Ovary (tissue), 9 donors: ENCODE results near the gene TNK2. TPM values are rescaled to one million over a fixed set of nuclear protein-coding genes. Genes with fewer than 3 reads are reported as not detected.
A peak's percentile ranks its signal among the peaks of the same experiment; 100 is the strongest.

Experiments
- DNase-seq, 5 donors: peaks; one replicate each; pipeline ENCODE4 v3.0.0-alpha.2; 2019 to 2020
- H3K27ac ChIP-seq, 2 donors: fragments of 200-600 bp; one replicate each; pipeline versions ENCODE4 v1.5.1 to v1.8.0; 2019 to 2022
- H3K27me3 ChIP-seq: fragments of 200-600 bp; one replicate; pipeline ENCODE4 v1.8.0; 2022
- H3K36me3 ChIP-seq: fragments of 200-600 bp; sonication (generic); one replicate; pipeline ENCODE4 v1.5.1; 2019
- H3K4me1 ChIP-seq: one replicate; pipeline ENCODE4 v1.8.1; 2013; ENCODE audit warnings: mild to moderate bottlenecking, moderate library complexity; ENCODE audit not compliant: insufficient read depth
- H3K4me3 ChIP-seq: fragments of 200-600 bp; sonication (generic); one replicate; pipeline ENCODE4 v1.5.1; 2017
- H3K9me3 ChIP-seq, 2 donors: fragments of 200-600 bp in 1 of 2; sonication (generic) in 1 of 2; one replicate each; pipeline versions ENCODE4 v1.5.1 to v1.8.1; 2013 to 2019; ENCODE audit warnings: mild to moderate bottlenecking in 1 of 2, moderate library complexity in 1 of 2
- EP300 ChIP-seq: sonication (generic); formaldehyde crosslinking; IDR thresholded peaks from one replicate; pipeline ENCODE4 v1.6.1; 2017; ENCODE audit warnings: antibody characterized with exemption
- POLR2A ChIP-seq: fragments of 450-650 bp; IDR thresholded peaks from one replicate; pipeline ENCODE4 v1.6.1; 2017; ENCODE audit warnings: antibody characterized with exemption, mild to moderate bottlenecking, moderate library complexity
- WGBS, 3 donors: extraction: QIAGEN DNeasy Blood & Tissue Kit in 1 of 3; methylation state at CpG; one replicate each; pipeline versions ENCODE4 v1.1.5 to v1.1.7; 2013 to 2017; 5-methylcytosine and 5-hydroxymethylcytosine counted together
- intact Hi-C, 4 donors: fragments of 100-400 bp; cut with DNase I; formaldehyde crosslinking; loops; one replicate each; pipeline versions ENCODE4 v1.11.0 to v1.15.1; 2022 to 2023
- polyA plus RNA-seq, 2 donors: library from polyadenylated mRNA; stranded (reverse); fragments of 200-250 nt in 1 of 2; fragments of 350-450 nt in 1 of 2; fragmentation: Illumina TruSeq in 1 of 2; extraction: RNeasy Lipid Tissue Mini Kit (QIAGEN cat#74804) in 1 of 2; gene quantifications; one replicate each; pipeline ENCODE4 v1.2.3, GENCODE V29; 2013 to 2014
- total RNA-seq, 7 donors: library from RNA; depleted of rRNA in 2 of 7; stranded (reverse); fragments of >200 nt in 2 of 7; fragmentation: NEBNext Ultra II Directional in 3 of 7; extraction: Animal tissue kit (Norgen Biotek cat#: 25700) in 3 of 7; gene quantifications; one replicate each; pipeline versions ENCODE4 v1.1.0 to v1.2.4, GENCODE V29; 2016 to 2023
- TF ChIP-seq, protein P1 (sequence below), 3 donors: fragments of 450-650 bp in 2 of 3; fragments of 200-600 bp in 1 of 3; IDR thresholded peaks; one replicate each; pipeline versions ENCODE4 v1.5.1 to v1.8.0; 2016 to 2022; ENCODE audit warnings: antibody characterized with exemption in 3 of 3, mild to moderate bottlenecking in 1 of 3
- donor health status: DM: no; HTN: no; CAD: no; lungs with moderate emphysema.
- donor health status: DM: no; HTN: no; CAD: no.
- donor health status: Bipolar disorder and iron deficiency.
- donor health status: DM: yes; HTN: yes; CAD: no.
- donor health status: DM: no; HTN: no; CAD: no.
- donor health status: DM: yes; HTN: yes; CAD: no.

Gene TNK2
- total and polyA plus RNA-seq, 9 donors: 2.4 to 50.1 (median 32.4) TPM

DNA sequence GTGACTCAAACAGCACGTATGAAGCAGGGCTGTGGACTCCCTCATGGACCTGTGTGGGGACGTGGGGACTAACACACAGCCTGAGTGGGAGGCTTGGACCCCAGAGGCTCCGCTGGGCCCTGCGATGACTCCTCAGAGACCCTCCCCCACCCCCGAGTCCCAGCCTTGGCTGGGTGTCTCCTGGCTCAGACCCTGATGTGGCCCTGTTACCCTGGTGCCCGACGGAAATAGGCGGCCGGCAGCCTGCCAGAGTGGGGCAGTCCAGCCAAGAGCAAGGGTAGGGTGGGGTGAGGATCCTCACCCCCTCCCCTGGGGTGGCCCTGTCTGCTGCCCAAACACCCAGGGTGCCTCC, 15.3 kb downstream of the TNK2 start:
- Histone ChIP-seq H3K27ac (no peak overlapping the region), H3K36me3 (no peaks in the 10 kb centered on the region), H3K27me3 (no peaks in the 10 kb centered on the region), H3K9me3 (no peaks in the 10 kb centered on the region), H3K4me1 (peaks cover 14% of the 10 kb centered on the region), H3K4me3 (no peak overlapping the region)
- DNase-seq: peak in 1 of 5 donors; percentile 52
- WGBS, 3 donors: 13 to 25% (median 15%) methylated on average over 8 to 9 of the region's 9 CpGs
- intact Hi-C loops: loop anchor here in 2 of 4 donors (1.0 to 5.0 kb wide), 2 partner anchors 30 to 36 kb away; no protein-coding TSS in a partner anchor
- TF ChIP-seq, protein P1, sequence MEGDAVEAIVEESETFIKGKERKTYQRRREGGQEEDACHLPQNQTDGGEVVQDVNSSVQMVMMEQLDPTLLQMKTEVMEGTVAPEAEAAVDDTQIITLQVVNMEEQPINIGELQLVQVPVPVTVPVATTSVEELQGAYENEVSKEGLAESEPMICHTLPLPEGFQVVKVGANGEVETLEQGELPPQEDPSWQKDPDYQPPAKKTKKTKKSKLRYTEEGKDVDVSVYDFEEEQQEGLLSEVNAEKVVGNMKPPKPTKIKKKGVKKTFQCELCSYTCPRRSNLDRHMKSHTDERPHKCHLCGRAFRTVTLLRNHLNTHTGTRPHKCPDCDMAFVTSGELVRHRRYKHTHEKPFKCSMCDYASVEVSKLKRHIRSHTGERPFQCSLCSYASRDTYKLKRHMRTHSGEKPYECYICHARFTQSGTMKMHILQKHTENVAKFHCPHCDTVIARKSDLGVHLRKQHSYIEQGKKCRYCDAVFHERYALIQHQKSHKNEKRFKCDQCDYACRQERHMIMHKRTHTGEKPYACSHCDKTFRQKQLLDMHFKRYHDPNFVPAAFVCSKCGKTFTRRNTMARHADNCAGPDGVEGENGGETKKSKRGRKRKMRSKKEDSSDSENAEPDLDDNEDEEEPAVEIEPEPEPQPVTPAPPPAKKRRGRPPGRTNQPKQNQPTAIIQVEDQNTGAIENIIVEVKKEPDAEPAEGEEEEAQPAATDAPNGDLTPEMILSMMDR (IDR thresholded peaks at IDR 0.05): no peak
- no peak for TF ChIP-seq POLR2A
- TF ChIP-seq EP300: no peak

DNA sequence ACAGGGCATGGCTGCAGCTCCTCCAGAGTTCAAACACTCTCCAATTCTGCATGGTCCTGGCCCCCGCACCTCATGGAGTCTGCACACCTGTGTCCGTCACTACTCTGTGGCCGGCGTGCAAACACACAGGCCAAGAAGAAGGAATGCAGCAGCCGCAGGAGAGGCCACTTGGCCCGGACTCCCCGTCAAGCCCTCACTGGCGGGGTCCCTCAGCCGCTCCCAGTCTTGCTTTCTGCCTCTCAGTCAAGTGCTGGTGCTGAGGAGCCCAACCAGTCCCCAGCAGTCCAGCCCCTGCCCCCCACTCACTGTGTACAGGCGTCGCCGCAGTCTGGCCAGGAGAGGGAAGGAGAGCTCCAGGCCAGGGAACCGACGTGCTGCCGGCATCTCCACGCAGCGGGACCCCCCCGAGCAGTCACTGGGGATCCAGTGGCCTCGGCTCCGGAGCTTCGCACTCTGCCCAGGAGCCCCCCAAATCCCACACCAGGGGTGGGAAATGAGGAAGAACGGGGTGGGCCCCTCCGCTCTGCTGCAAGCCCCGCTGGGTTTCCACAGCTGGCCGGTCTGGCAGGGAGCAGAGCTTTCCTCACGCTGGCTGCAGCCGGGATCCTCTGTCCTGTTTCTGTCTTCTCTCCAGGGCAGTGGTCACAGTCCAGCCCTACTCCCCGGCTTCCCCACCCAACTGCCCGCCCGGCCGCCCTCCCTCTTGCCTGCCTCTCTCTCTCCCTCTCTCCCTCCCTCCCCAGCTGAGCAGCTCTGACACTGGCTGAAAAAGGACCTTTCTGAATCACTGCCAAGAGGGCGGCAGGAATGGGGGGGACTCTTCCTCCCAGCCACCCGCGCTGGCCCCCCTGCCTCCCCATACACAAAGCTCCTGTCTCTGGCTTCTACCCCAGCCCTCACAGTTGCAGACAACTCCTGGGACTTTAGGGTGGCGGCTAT, 16.0 kb downstream of the TNK2 start:
- TF ChIP-seq, protein P1 (IDR thresholded peaks at IDR 0.05): no peak
- TF ChIP-seq POLR2A: no peak
- no peak for TF ChIP-seq EP300
- Histone ChIP-seq H3K27ac (no peak overlapping the region), H3K9me3 (no peaks in the 10 kb centered on the region), H3K27me3 (no peaks in the 10 kb centered on the region), H3K4me1 (peaks cover 14% of the 10 kb centered on the region), H3K4me3 (no peak overlapping the region), H3K36me3 (no peaks in the 10 kb centered on the region)
- 16 to 36% (median 24%) methylated on average over 32 to 35 of the region's 35 CpGs for WGBS, 3 donors
- DNase-seq: peak; percentile 47 to 74 (median 64)
- intact Hi-C loops: loop anchor here in 2 of 4 donors (1.0 to 5.0 kb wide), 2 partner anchors 29 to 35 kb away; no protein-coding TSS in a partner anchor

DNA sequence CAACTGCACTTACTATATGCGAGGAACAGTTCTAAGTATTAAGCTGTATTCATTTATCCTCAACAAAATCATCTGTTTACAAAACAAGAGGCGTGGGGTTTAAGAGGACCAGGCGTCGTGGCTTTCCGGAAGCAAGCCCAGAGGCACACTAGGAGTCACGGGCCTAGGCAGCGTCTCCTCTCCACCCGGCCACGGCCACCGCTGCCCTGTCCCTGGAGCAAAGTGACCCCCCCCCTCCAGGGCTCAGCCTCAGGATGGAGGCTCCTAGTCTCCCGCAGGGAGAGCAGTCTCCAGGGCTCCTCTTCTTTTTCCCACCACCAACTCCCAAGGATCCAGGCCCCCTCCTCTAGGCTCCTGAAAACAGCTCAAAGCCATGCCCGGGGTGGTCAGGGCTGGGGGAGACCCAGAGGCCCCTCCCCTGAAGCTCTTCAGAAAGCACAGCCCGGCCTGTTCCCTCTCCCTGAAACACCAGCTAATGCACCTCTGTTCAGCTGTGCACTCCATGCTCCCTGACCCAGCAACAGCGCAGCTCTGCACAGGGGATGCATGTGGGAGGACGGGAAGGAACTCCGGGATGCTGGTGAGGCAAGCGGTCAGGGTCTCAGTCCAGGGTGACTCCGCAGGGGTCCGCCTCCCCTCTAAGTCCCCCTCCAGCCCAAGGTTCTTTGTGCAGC, 16.8 kb downstream of the TNK2 start:
- no peak overlapping the region for H3K27ac ChIP-seq

DNA sequence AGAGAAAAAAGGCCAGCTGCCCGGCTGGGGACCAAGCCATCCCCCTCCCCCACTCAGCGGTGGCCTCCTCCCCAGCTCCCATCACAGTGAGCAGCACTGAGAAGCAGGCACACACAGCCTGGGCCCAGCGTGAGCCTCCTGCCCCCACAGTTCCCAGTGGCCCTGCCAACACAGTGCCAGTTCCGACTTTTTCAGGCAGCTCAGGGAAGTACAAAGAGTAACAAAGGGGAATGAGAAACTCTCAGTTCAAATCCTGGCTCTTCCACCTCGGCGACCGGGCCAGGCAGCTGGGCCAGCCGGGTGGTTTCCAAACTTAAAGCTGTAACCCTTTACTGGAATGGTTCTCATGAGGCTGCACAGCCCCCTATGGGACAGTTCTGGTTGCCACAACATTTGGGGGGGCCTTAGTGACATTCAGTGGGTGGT, 18.5 kb downstream of the TNK2 start:
- 48 to 61% (median 59%) methylated on average over 8 of the region's 8 CpGs for WGBS, 3 donors
- Histone ChIP-seq H3K27ac (no peak overlapping the region), H3K36me3 (no peaks in the 10 kb centered on the region), H3K9me3 (no peaks in the 10 kb centered on the region), H3K4me1 (peaks cover 26% of the 10 kb centered on the region), H3K4me3 (no peak overlapping the region), H3K27me3 (no peaks in the 10 kb centered on the region)
- intact Hi-C loops: loop anchor here in 1 of 4 donors (5.0 kb wide), 1 partner anchor 33 kb away; no protein-coding TSS in a partner anchor
- no peak for DNase-seq
- TF ChIP-seq, protein P1 (IDR thresholded peaks at IDR 0.05): no peak

More for the DNA sequence above, 16.8 kb downstream of the TNK2 start:
- TF ChIP-seq, protein P1 (IDR thresholded peaks at IDR 0.05): no peak
- TF ChIP-seq EP300 (no peak), POLR2A (no peak)
- DNase-seq: no peak
- Histone ChIP-seq H3K36me3 (no peaks in the 10 kb centered on the region), H3K27me3 (no peaks in the 10 kb centered on the region), H3K9me3 (no peaks in the 10 kb centered on the region), H3K4me1 (peaks cover 11% of the 10 kb centered on the region), H3K4me3 (no peak overlapping the region)
- intact Hi-C loops: loop anchor here in 1 of 4 donors (5.0 kb wide), 1 partner anchor 34 kb away; no protein-coding TSS in a partner anchor
- WGBS, 3 donors: 80 to 87% (median 85%) methylated on average over 19 of the region's 19 CpGs
